ENCODE data around the gene CDHR4. TPM values are rescaled to one million over a fixed set of nuclear protein-coding genes. Genes with fewer than 3 reads are reported as not detected.

Gene CDHR4
- total and polyA plus RNA-seq, 9 of the 15 experiments (the other 6 are each of a cell fraction or from before 2014, with no cell fraction given): 0.21 TPM; not detected in 8

DNA sequence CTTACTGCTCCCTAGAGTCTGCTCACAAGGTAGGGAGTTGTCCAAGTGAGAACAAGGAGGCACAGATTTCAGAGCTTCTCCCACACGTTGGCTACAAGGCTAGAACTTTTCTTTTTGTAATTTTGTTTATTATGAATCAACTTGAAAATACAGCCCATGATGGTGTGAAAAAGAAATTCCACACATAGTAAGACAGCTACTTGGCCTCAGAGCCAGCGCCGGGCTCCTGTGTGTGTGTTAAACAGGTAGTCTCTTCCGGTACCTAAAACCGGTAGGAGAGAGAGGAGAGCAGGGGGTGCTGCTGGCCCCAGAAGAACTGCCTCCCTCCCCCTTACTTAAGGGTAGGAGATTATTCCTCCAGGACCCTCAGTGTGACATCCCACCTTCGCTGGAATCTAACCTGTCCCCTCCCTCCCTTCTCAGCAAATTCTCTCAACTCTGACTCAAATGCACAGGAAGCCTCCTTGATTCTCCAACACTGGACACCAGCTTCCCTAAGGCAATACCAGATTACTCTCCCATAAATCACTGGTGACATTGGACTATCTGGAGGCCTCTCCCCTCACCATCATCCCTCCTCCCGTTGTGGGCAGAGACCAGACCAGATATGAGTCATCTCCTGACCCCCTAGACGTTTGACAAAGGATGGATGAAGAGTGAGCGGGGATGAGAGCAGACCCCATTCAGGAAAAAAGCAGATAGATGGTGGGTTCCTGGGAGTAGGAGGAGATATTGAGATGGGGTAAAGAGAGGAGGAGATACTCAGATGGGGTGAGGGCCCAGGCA is 8.9 kb downstream of the CDHR4 start (continued):
- TF ChIP-seq, protein P1, sequence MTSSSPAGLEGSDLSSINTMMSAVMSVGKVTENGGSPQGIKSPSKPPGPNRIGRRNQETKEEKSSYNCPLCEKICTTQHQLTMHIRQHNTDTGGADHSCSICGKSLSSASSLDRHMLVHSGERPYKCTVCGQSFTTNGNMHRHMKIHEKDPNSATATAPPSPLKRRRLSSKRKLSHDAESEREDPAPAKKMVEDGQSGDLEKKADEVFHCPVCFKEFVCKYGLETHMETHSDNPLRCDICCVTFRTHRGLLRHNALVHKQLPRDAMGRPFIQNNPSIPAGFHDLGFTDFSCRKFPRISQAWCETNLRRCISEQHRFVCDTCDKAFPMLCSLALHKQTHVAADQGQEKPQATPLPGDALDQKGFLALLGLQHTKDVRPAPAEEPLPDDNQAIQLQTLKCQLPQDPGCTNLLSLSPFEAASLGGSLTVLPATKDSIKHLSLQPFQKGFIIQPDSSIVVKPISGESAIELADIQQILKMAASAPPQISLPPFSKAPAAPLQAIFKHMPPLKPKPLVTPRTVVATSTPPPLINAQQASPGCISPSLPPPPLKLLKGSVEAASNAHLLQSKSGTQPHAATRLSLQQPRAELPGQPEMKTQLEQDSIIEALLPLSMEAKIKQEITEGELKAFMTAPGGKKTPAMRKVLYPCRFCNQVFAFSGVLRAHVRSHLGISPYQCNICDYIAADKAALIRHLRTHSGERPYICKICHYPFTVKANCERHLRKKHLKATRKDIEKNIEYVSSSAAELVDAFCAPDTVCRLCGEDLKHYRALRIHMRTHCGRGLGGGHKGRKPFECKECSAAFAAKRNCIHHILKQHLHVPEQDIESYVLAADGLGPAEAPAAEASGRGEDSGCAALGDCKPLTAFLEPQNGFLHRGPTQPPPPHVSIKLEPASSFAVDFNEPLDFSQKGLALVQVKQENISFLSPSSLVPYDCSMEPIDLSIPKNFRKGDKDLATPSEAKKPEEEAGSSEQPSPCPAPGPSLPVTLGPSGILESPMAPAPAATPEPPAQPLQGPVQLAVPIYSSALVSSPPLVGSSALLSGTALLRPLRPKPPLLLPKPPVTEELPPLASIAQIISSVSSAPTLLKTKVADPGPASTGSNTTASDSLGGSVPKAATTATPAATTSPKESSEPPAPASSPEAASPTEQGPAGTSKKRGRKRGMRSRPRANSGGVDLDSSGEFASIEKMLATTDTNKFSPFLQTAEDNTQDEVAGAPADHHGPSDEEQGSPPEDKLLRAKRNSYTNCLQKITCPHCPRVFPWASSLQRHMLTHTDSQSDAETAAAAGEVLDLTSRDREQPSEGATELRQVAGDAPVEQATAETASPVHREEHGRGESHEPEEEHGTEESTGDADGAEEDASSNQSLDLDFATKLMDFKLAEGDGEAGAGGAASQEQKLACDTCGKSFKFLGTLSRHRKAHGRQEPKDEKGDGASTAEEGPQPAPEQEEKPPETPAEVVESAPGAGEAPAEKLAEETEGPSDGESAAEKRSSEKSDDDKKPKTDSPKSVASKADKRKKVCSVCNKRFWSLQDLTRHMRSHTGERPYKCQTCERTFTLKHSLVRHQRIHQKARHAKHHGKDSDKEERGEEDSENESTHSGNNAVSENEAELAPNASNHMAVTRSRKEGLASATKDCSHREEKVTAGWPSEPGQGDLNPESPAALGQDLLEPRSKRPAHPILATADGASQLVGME (CRISPR knock-in tag; IDR thresholded peaks at IDR 0.05): no peak
- TF ChIP-seq ZNF830 (CRISPR knock-in tag; IDR thresholded peaks at IDR 0.05) (no peak), DDX20 (tag; IDR thresholded peaks at IDR 0.05; ENCODE audit: low read depth) (no peak), DNMT1 (IDR thresholded peaks at IDR 0.05) (no peak), JUN (IDR thresholded peaks at IDR 0.05; ENCODE audit: borderline replicate concordance, low read depth, low read length) (0 out of 2 replicates have a peak, but pooled peaks have one; percentile 16), JUN (CRISPR knock-in tag; IDR thresholded peaks at IDR 0.05; ENCODE audit: borderline replicate concordance) (no peak), ZBTB7A (IDR thresholded peaks at IDR 0.05; ENCODE audit: borderline replicate concordance, control insufficient read depth, low read depth, low read length) (no peak), TSC22D4 (tag; IDR thresholded peaks at IDR 0.05) (no peak), EP400 (IDR thresholded peaks at IDR 0.05) (no peak), KLF10 (CRISPR knock-in tag; IDR thresholded peaks at IDR 0.05) (no peak), BACH1 (tag; IDR thresholded peaks at IDR 0.05) (no peak), ASH1L (IDR thresholded peaks at IDR 0.05; ENCODE audit: borderline replicate concordance, low read depth, partially characterized antibody) (no peak)
- TF ChIP-seq, protein P2, sequence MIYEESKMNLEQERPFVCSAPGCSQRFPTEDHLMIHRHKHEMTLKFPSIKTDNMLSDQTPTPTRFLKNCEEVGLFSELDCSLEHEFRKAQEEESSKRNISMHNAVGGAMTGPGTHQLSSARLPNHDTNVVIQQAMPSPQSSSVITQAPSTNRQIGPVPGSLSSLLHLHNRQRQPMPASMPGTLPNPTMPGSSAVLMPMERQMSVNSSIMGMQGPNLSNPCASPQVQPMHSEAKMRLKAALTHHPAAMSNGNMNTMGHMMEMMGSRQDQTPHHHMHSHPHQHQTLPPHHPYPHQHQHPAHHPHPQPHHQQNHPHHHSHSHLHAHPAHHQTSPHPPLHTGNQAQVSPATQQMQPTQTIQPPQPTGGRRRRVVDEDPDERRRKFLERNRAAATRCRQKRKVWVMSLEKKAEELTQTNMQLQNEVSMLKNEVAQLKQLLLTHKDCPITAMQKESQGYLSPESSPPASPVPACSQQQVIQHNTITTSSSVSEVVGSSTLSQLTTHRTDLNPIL (CRISPR knock-in tag; IDR thresholded peaks at IDR 0.05): no peak
- TF ChIP-seq, protein P3, sequence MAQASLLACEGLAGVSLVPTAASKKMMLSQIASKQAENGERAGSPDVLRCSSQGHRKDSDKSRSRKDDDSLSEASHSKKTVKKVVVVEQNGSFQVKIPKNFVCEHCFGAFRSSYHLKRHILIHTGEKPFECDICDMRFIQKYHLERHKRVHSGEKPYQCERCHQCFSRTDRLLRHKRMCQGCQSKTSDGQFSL (CRISPR knock-in tag; IDR thresholded peaks at IDR 0.05): no peak
- TF ChIP-seq, protein P3 (tag; IDR thresholded peaks at IDR 0.05): no peak
- TF ChIP-seq, protein P4, sequence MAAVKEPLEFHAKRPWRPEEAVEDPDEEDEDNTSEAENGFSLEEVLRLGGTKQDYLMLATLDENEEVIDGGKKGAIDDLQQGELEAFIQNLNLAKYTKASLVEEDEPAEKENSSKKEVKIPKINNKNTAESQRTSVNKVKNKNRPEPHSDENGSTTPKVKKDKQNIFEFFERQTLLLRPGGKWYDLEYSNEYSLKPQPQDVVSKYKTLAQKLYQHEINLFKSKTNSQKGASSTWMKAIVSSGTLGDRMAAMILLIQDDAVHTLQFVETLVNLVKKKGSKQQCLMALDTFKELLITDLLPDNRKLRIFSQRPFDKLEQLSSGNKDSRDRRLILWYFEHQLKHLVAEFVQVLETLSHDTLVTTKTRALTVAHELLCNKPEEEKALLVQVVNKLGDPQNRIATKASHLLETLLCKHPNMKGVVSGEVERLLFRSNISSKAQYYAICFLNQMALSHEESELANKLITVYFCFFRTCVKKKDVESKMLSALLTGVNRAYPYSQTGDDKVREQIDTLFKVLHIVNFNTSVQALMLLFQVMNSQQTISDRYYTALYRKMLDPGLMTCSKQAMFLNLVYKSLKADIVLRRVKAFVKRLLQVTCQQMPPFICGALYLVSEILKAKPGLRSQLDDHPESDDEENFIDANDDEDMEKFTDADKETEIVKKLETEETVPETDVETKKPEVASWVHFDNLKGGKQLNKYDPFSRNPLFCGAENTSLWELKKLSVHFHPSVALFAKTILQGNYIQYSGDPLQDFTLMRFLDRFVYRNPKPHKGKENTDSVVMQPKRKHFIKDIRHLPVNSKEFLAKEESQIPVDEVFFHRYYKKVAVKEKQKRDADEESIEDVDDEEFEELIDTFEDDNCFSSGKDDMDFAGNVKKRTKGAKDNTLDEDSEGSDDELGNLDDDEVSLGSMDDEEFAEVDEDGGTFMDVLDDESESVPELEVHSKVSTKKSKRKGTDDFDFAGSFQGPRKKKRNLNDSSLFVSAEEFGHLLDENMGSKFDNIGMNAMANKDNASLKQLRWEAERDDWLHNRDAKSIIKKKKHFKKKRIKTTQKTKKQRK (IDR thresholded peaks at IDR 0.05; ENCODE audit: borderline replicate concordance, low read depth, low read length): no peak
